Liver (tissue), 9 donors: ENCODE results near the gene SLC45A2. TPM values are rescaled to one million over a fixed set of nuclear protein-coding genes. Genes with fewer than 3 reads are reported as not detected.
"Not testable (repeated sequence)": the region's sequence is repeated elsewhere in the genome, so short reads cannot be mapped to it uniquely, and the experiment has no call there.

Source experiments
- DNase-seq: peaks from one replicate; pipeline ENCODE4 v3.0.0-alpha.2; 2017; ENCODE audit warnings: low spot score
- H3K27ac ChIP-seq, 2 donors: one replicate each; pipeline ENCODE4 v1.7.0; 2013; ENCODE audit warnings: inconsistent platforms in 2 of 2, low read length in 2 of 2, control low read depth in 1 of 2, low read depth in 1 of 2, mild to moderate bottlenecking in 1 of 2
- H3K27me3 ChIP-seq, 4 donors: one replicate each; pipeline versions ENCODE4 v1.6.1 to v1.7.0; 2013; ENCODE audit warnings: low read length in 3 of 4, inconsistent platforms in 1 of 4, mild to moderate bottlenecking in 1 of 4, moderate library complexity in 1 of 4; ENCODE audit not compliant: control insufficient read depth in 4 of 4, insufficient read depth in 4 of 4
- H3K36me3 ChIP-seq, 4 donors: one replicate each; pipeline versions ENCODE4 v1.6.1 to v1.7.0; 2013; ENCODE audit warnings: low read length in 3 of 4, mild to moderate bottlenecking in 3 of 4, low read depth in 1 of 4, moderate library complexity in 1 of 4; ENCODE audit not compliant: control insufficient read depth in 4 of 4, insufficient read depth in 3 of 4
- H3K4me1 ChIP-seq, 4 donors: one replicate each; pipeline versions ENCODE4 v1.6.1 to v1.7.0; 2013; ENCODE audit warnings: low read length in 3 of 4, mild to moderate bottlenecking in 3 of 4, moderate library complexity in 1 of 4; ENCODE audit not compliant: control insufficient read depth in 4 of 4, insufficient read depth in 4 of 4
- H3K4me3 ChIP-seq, 3 donors: one replicate each; pipeline versions ENCODE4 v1.6.1 to v1.7.0; 2013; ENCODE audit warnings: low read length in 3 of 3, control low read depth in 1 of 3, low read depth in 1 of 3, mild to moderate bottlenecking in 1 of 3
- H3K9ac ChIP-seq, 2 donors: one replicate each; pipeline ENCODE4 v1.7.0; 2013; ENCODE audit warnings: low read length in 2 of 2, mild to moderate bottlenecking in 2 of 2, moderate library complexity in 2 of 2, control low read depth in 1 of 2, low read depth in 1 of 2
- H3K9me3 ChIP-seq, 4 donors: one replicate each; pipeline versions ENCODE4 v1.6.1 to v1.7.0; 2013; ENCODE audit warnings: low read length in 3 of 4; ENCODE audit not compliant: control insufficient read depth in 4 of 4
- FOXA1 ChIP-seq: IDR thresholded peaks from 2 replicates; pipeline ENCODE4 v1.6.1; 2016; ENCODE audit warnings: antibody characterized with exemption
- GABPA ChIP-seq, 2 donors: IDR thresholded peaks in 1 of 2; conservative IDR thresholded peaks in 1 of 2; 2 replicates each; pipeline ENCODE4 v1.6.1; 2016; ENCODE audit warnings: antibody characterized with exemption in 2 of 2, mild to moderate bottlenecking in 1 of 2, moderate library complexity in 1 of 2
- HNF4G ChIP-seq: IDR thresholded peaks from 2 replicates; pipeline ENCODE4 v1.6.1; 2016; ENCODE audit warnings: antibody characterized with exemption
- NR2F2 ChIP-seq: IDR thresholded peaks from 2 replicates; pipeline ENCODE4 v1.6.1; 2016; ENCODE audit warnings: antibody characterized with exemption
- RAD21 ChIP-seq, 2 donors: IDR thresholded peaks; 2 replicates each; pipeline ENCODE4 v1.6.1; 2016; ENCODE audit warnings: antibody characterized with exemption in 2 of 2, mild to moderate bottlenecking in 2 of 2
- RXRA ChIP-seq, 2 donors: IDR thresholded peaks; 2 replicates each; pipeline ENCODE4 v1.6.1; 2017 to 2018; ENCODE audit warnings: antibody characterized with exemption in 2 of 2, mild to moderate bottlenecking in 1 of 2
- TAF1 ChIP-seq: conservative IDR thresholded peaks from 2 replicates; pipeline ENCODE4 v1.6.1; 2016; ENCODE audit warnings: antibody characterized with exemption, mild to moderate bottlenecking
- YY1 ChIP-seq: IDR thresholded peaks from 2 replicates; pipeline ENCODE4 v1.6.1; 2016; ENCODE audit warnings: antibody characterized with exemption, mild to moderate bottlenecking
- WGBS: extraction: QIAGEN DNeasy Blood & Tissue Kit; methylation state at CpG from one replicate; pipeline ENCODE4 v1.1.7; 2013; 5-methylcytosine and 5-hydroxymethylcytosine counted together
- polyA plus RNA-seq, 2 donors: library from polyadenylated mRNA; stranded (reverse) in 1 of 2; unstranded in 1 of 2; fragments of 200-250 nt in 1 of 2; fragments of >200 nt in 1 of 2; fragmentation: Nextera tagmentation in 1 of 2; extraction: Ambion mirVana in 1 of 2; gene quantifications; one replicate each; pipeline versions ENCODE4 v1.2.1 to v1.2.3, GENCODE V29; 2013 to 2015
- total RNA-seq, 2 donors: library from RNA; depleted of rRNA; stranded (reverse); fragments of >200 nt; gene quantifications; one replicate each; pipeline ENCODE4 v1.2.3, GENCODE V29; 2014
- TF ChIP-seq, protein P1 (sequence below): IDR thresholded peaks from 2 replicates; pipeline ENCODE4 v1.6.1; 2016; ENCODE audit warnings: antibody characterized with exemption
- TF ChIP-seq, protein P2 (sequence below): IDR thresholded peaks from 2 replicates; pipeline ENCODE4 v1.6.1; 2016; ENCODE audit warnings: antibody characterized with exemption
- TF ChIP-seq, protein P3 (sequence below): IDR thresholded peaks from 2 replicates; pipeline ENCODE4 v1.6.1; 2016; ENCODE audit warnings: antibody characterized with exemption, mild to moderate bottlenecking
- donor health status: healthy.
- donor health status: healthy.
- donor health status: healthy.
- donor health status: healthy.
- donor health status: healthy.

SLC45A2 gene
- total and polyA plus RNA-seq, 4 donors, result 0.01 to 1.3 TPM; not detected in 2

DNA sequence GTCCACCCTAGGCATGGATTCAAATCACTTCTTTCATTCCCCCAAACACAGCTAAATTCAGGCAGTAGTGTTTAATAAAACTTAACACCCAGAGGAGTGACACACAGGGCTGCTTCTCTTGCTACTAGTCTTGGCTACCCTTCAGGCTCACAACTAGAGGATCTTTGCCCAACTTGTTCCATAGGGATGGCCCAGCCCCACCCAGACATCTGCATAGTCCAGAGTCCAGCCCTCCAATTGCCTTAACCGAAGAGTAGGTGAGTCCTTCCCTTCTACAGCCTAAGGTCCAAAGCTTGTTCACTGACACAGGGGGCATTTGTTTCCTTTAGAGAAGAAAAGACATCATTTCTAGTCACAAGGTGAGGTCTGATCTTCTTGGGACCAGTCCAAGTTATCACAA, 63.5 kb downstream of the SLC45A2 start:
- Histone ChIP-seq H3K27ac (no peak overlapping the region), H3K9me3 (no peaks in the 10 kb centered on the region), H3K36me3 (no peaks in the 10 kb centered on the region), H3K27me3 (no peaks in the 10 kb centered on the region), H3K9ac (no peak overlapping the region), H3K4me1 (no peaks in the 10 kb centered on the region), H3K4me3 (no peak overlapping the region)
- 43% methylated on average over 1 of the region's 1 CpG for WGBS
- TF ChIP-seq GABPA (IDR thresholded peaks at IDR 0.05 in 1 of 2, conservative IDR thresholded peaks at IDR 0.05 in 1 of 2) (no peak), RXRA (IDR thresholded peaks at IDR 0.05) (no peak), YY1 (no peak), FOXA1 (no peak), NR2F2 (no peak), HNF4G (no peak), RAD21 (IDR thresholded peaks at IDR 0.05) (no peak), TAF1 (no peak)
- TF ChIP-seq, protein P1, sequence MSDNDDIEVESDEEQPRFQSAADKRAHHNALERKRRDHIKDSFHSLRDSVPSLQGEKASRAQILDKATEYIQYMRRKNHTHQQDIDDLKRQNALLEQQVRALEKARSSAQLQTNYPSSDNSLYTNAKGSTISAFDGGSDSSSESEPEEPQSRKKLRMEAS, result no peak
- TF ChIP-seq, protein P2, sequence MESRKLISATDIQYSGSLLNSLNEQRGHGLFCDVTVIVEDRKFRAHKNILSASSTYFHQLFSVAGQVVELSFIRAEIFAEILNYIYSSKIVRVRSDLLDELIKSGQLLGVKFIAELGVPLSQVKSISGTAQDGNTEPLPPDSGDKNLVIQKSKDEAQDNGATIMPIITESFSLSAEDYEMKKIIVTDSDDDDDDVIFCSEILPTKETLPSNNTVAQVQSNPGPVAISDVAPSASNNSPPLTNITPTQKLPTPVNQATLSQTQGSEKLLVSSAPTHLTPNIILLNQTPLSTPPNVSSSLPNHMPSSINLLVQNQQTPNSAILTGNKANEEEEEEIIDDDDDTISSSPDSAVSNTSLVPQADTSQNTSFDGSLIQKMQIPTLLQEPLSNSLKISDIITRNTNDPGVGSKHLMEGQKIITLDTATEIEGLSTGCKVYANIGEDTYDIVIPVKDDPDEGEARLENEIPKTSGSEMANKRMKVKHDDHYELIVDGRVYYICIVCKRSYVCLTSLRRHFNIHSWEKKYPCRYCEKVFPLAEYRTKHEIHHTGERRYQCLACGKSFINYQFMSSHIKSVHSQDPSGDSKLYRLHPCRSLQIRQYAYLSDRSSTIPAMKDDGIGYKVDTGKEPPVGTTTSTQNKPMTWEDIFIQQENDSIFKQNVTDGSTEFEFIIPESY, result no peak
- TF ChIP-seq, protein P3, sequence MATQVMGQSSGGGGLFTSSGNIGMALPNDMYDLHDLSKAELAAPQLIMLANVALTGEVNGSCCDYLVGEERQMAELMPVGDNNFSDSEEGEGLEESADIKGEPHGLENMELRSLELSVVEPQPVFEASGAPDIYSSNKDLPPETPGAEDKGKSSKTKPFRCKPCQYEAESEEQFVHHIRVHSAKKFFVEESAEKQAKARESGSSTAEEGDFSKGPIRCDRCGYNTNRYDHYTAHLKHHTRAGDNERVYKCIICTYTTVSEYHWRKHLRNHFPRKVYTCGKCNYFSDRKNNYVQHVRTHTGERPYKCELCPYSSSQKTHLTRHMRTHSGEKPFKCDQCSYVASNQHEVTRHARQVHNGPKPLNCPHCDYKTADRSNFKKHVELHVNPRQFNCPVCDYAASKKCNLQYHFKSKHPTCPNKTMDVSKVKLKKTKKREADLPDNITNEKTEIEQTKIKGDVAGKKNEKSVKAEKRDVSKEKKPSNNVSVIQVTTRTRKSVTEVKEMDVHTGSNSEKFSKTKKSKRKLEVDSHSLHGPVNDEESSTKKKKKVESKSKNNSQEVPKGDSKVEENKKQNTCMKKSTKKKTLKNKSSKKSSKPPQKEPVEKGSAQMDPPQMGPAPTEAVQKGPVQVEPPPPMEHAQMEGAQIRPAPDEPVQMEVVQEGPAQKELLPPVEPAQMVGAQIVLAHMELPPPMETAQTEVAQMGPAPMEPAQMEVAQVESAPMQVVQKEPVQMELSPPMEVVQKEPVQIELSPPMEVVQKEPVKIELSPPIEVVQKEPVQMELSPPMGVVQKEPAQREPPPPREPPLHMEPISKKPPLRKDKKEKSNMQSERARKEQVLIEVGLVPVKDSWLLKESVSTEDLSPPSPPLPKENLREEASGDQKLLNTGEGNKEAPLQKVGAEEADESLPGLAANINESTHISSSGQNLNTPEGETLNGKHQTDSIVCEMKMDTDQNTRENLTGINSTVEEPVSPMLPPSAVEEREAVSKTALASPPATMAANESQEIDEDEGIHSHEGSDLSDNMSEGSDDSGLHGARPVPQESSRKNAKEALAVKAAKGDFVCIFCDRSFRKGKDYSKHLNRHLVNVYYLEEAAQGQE, result no peak
- DNase-seq, result no peak

DNA sequence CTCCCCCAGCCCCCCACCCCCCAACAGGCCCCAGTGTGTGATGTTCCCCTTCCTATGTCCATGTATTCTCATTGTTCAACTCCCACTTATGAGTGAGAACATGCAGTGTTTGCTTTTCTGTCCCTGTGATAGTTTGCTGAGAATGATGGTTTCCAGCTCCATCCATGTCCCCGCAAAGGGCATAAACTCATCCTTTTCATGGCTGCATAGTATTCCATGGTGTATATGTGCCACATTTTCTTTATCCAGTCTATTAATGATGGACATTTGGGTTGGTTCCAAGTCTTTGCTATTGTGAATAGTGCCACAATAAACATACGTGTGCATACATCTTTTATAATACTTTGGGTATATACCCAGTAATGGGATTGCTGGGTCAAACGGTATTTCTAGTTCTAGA, 69.6 kb downstream of the SLC45A2 start:
- H3K27ac ChIP-seq, H3K36me3 ChIP-seq, H3K4me1 ChIP-seq, H3K9ac ChIP-seq, H3K27me3 ChIP-seq, DNase-seq, H3K4me3 ChIP-seq, H3K9me3 ChIP-seq: not testable (repeated sequence)
- WGBS, result 92% methylated on average over 3 of the region's 3 CpGs

DNA sequence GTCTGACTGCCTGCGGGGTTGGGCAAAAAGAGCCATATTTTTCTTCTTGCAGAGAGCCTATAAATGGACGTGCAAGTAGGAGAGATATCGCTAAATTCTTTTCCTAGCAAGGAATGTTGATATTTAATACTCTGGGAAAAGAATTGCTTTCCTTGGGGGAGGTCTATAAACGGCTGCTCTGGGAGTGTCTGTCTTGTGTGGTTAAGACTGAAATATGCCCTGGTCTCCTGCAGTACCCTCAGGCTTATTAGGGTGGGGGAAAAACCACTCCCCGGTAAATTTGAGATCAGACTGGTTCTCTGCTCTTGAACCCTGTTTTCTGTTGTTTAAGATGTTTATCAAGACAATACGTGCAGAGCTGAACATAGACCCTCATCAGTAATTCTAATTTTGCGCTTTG, 78.2 kb downstream of the SLC45A2 start:
- H3K27ac ChIP-seq, H3K36me3 ChIP-seq, H3K4me1 ChIP-seq, H3K9ac ChIP-seq, H3K4me3 ChIP-seq, DNase-seq, H3K27me3 ChIP-seq: not testable (repeated sequence)
- 76% methylated on average over 7 of the region's 7 CpGs for WGBS
- H3K9me3 ChIP-seq, result peaks cover 1 to 15% (median 2%) of the 10 kb centered on the region in 4 donors
